GM21786 (cell line): ENCODE data around the gene ZNF681.
"Not testable (repeated sequence)": the region's sequence is repeated elsewhere in the genome, so short reads cannot be mapped to it uniquely, and the experiment has no call there.

Experiments used
- ATAC-seq: cut with Tn5 transposase; IDR thresholded peaks from one replicate; pipeline ENCODE4 v1.9.1; 2021; ENCODE audit not compliant: unreplicated experiment

The ZNF681 gene

DNA sequence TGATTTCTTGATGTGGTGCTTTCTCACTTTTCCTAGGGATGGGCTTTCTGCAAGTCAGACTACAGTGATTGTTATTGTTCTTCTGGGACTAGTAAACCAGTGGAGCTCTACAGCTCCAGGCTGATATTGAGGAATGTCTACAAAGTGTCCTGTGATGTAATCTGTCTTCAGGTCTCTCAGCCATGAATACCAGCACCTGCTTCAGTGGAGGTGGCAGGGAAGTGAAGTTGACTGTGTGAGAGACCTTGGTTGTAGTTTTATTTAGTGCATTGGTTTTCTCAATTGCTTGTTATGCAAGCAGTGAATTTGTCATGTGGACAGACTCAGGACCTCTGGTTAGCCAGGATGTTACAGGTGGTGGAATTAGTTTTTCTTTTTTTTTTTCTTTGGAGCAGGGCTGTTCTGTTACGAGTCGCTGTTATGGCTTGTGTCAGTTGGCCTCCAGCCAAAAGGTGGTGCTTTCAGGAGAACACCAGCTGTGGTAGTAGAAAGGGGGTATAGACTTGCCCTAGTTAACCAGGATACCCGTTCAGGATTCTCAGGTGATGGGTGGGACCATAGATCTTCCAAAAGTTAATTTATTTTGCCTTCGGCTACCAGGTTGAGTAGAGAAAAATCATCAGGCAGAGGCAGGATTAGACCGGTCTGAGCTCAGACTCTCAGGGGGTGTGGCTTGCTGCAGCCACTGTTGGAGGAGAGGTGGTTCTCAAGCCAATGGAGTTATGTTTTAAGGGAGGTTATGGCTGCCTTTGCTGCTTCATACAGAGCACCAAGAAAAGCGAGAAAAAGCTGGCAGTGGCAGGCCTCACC, 59.8 kb downstream of the ZNF681 start:
- no peak for ATAC-seq

- ATAC-seq = not testable (repeated sequence)
Measured at GRCh38 chr19:23692937-23693336, 65.8 kb downstream of the ZNF681 start.
